Esophagus muscularis mucosa (tissue), 4 donors: ENCODE results near the gene FHDC1. TPM values are rescaled to one million over a fixed set of nuclear protein-coding genes. Genes with fewer than 3 reads are reported as not detected.

Source experiments
- DNase-seq: peaks from one replicate; pipeline ENCODE4 v3.0.0-alpha.2; 2017; ENCODE audit errors: extremely low spot score
- H3K27ac ChIP-seq, 4 donors: fragments of 200-600 bp; sonication (generic); replicated peaks in 1 of 4; 1 replicate in 3 of 4; 2 replicates in 1 of 4; pipeline ENCODE4 v1.5.1; 2016 to 2019; ENCODE audit warnings: mild to moderate bottlenecking in 1 of 4
- H3K27me3 ChIP-seq, 4 donors: fragments of 200-600 bp; sonication (generic); one replicate each; pipeline versions ENCODE4 v1.5.1 to v1.6.0; 2016 to 2019
- H3K36me3 ChIP-seq, 4 donors: fragments of 200-600 bp; sonication (generic); one replicate each; pipeline ENCODE4 v1.5.1; 2016 to 2019
- H3K4me1 ChIP-seq, 4 donors: fragments of 200-600 bp; sonication (generic); one replicate each; pipeline ENCODE4 v1.5.1; 2016 to 2019
- H3K4me3 ChIP-seq, 4 donors: fragments of 200-600 bp; sonication (generic); 1 replicate in 2 of 4; 2 replicates in 2 of 4; pipeline ENCODE4 v1.5.1; 2016 to 2019; ENCODE audit warnings: mild to moderate bottlenecking in 4 of 4, moderate library complexity in 1 of 4
- H3K9me3 ChIP-seq, 4 donors: fragments of 200-600 bp; sonication (generic); 1 replicate in 3 of 4; 2 replicates in 1 of 4; pipeline ENCODE4 v1.5.1; 2016 to 2019
- EP300 ChIP-seq: sonication (generic); formaldehyde crosslinking; IDR thresholded peaks from one replicate; pipeline ENCODE4 v1.6.1; 2017; ENCODE audit warnings: antibody characterized with exemption
- POLR2A ChIP-seq: fragments of 450-650 bp; IDR thresholded peaks from one replicate; pipeline ENCODE4 v1.6.1; 2017; ENCODE audit warnings: antibody characterized with exemption, moderate library complexity, mild to moderate bottlenecking, low read depth
- POLR2AphosphoS5 ChIP-seq, 2 donors: sonication (generic); formaldehyde crosslinking; IDR thresholded peaks; one replicate each; pipeline ENCODE4 v1.6.1; 2017; ENCODE audit warnings: antibody characterized with exemption in 2 of 2
- WGBS: methylation state at CpG from one replicate; pipeline ENCODE4 v1.1.5; 2018; 5-methylcytosine and 5-hydroxymethylcytosine counted together
- intact Hi-C: fragments of 100-400 bp; cut with DNase I; formaldehyde crosslinking; loops from one replicate; pipeline ENCODE4 v1.15.1; 2023
- total RNA-seq, 4 donors: library from RNA; depleted of rRNA; stranded (reverse); fragments of >200 nt; gene quantifications; one replicate each; pipeline versions ENCODE4 v1.1.0 to v1.2.1, GENCODE V29; 2016
- TF ChIP-seq, protein P1 (sequence below), 3 experiments: fragments of 200-600 bp in 2 of 3; fragments of 450-650 bp in 1 of 3; sonication (generic) in 2 of 3; IDR thresholded peaks; one replicate each; pipeline ENCODE4 v1.5.1; 2017 to 2019; ENCODE audit warnings: antibody characterized with exemption in 3 of 3, mild to moderate bottlenecking in 2 of 3, moderate library complexity in 1 of 3

Gene FHDC1
- total RNA-seq, 4 donors from 2014 or later = 0.83 to 2.1 (median 1.6) TPM

DNA sequence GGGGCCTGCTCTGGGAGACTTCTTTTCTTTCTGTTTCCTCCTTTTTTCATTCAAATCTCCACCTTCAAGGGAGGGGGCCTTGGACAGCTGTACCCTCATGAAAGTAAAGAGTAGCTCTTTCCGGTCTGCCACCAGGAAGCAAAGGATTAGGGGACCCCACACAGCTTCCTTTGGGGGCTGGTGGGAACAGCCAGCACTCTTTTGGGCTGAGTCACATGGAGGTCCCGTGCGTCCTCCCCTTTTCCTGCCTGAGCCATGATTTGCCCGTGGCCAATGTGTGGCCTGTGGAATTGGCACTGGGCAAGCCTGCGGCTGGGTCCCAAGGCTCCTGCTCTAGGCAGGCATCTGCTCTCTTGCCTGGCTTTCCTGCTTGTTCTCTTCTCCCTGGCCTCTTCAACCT is 65.5 kb downstream of the FHDC1 start:
- whole genome bisulfite sequencing = 75% methylated on average over 5 of the region's 5 CpGs
- H3K4me1 ChIP-seq = no peaks in the 10 kb centered on the region
- intact Hi-C loops = no loop called here
- DNase-seq = no peak
- no peaks in the 10 kb centered on the region for H3K9me3 ChIP-seq
- H3K27ac ChIP-seq = no peak overlapping the region
- no peak overlapping the region for H3K4me3 ChIP-seq
- no peak for TF ChIP-seq POLR2A
- TF ChIP-seq, protein P1, sequence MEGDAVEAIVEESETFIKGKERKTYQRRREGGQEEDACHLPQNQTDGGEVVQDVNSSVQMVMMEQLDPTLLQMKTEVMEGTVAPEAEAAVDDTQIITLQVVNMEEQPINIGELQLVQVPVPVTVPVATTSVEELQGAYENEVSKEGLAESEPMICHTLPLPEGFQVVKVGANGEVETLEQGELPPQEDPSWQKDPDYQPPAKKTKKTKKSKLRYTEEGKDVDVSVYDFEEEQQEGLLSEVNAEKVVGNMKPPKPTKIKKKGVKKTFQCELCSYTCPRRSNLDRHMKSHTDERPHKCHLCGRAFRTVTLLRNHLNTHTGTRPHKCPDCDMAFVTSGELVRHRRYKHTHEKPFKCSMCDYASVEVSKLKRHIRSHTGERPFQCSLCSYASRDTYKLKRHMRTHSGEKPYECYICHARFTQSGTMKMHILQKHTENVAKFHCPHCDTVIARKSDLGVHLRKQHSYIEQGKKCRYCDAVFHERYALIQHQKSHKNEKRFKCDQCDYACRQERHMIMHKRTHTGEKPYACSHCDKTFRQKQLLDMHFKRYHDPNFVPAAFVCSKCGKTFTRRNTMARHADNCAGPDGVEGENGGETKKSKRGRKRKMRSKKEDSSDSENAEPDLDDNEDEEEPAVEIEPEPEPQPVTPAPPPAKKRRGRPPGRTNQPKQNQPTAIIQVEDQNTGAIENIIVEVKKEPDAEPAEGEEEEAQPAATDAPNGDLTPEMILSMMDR (IDR thresholded peaks at IDR 0.05) = no peak
- H3K36me3 ChIP-seq = no peaks in the 10 kb centered on the region
- H3K27me3 ChIP-seq = no peaks in the 10 kb centered on the region

- no peaks in the 10 kb centered on the region for H3K4me1 ChIP-seq
- H3K4me3 ChIP-seq = no peak overlapping the region
- no peaks in the 10 kb centered on the region for H3K27me3 ChIP-seq
- no peaks in the 10 kb centered on the region for H3K9me3 ChIP-seq
- no peak for DNase-seq
- no peaks in the 10 kb centered on the region for H3K36me3 ChIP-seq
- H3K27ac ChIP-seq = no peak overlapping the region
- intact Hi-C loops = no loop called here
- TF ChIP-seq POLR2AphosphoS5 (IDR thresholded peaks at IDR 0.05) (no peak), POLR2A (no peak), EP300 (no peak)
- TF ChIP-seq, protein P1 (IDR thresholded peaks at IDR 0.05) = no peak
- WGBS = 40% methylated on average over 2 of the region's 2 CpGs
Observed at GRCh38 chr4:153002110-153002509, 66.0 kb downstream of the FHDC1 start.

DNA sequence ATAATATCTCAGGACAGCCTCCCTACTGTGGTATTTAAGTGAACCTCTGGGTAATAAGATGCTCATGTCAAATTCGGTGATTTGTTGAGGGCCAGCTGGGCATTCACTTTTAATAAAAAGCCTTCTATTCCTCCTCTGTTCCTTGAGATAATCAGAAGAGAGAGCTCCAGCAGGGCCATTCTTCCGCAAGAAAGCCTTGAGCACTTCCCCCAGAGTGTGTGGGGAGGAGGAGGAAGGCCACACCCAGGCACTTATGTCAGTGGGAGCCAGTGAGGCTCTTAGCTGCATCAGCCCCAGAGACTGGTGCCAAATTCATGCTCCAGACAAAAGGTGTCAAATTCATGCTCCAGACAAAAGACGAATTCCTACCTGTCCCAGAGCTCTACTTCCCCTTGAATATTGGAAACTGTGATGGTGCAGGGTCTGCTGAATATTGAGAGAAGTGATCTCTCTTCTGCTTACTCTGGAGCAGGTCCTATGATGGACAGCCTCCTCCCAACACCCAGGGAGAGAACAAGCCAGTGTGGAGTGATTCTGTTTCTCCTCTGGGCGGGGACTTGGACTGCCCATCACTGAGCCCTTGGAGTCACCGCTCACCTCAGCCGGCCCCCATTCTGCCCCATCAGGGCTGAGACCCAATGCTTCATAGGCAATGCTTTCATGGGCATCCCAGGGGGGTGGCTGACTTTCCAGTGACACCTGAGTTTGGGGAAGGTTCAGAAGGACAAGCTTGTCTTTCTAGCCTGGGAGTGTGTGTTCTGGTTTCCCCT is 68.1 kb downstream of the FHDC1 start:
- 64% methylated on average over 6 of the region's 6 CpGs for WGBS
- Histone ChIP-seq H3K4me1 (no peaks in the 10 kb centered on the region), H3K27me3 (no peaks in the 10 kb centered on the region), H3K9me3 (no peaks in the 10 kb centered on the region), H3K4me3 (no peak overlapping the region), H3K27ac (no peak overlapping the region), H3K36me3 (no peaks in the 10 kb centered on the region)
- intact Hi-C loops = no loop called here
- no peak for DNase-seq
- TF ChIP-seq POLR2AphosphoS5 (IDR thresholded peaks at IDR 0.05) = no peak
- no peak for TF ChIP-seq EP300
- TF ChIP-seq, protein P1 (IDR thresholded peaks at IDR 0.05) = no peak

GRCh38 chr4:153005899-153006381 is 69.8 kb downstream of the FHDC1 start:
- no peaks in the 10 kb centered on the region for H3K27me3 ChIP-seq
- H3K4me3 ChIP-seq = no peak overlapping the region
- DNase-seq = no peak
- TF ChIP-seq, protein P1 (IDR thresholded peaks at IDR 0.05) = no peak
- TF ChIP-seq POLR2AphosphoS5 (IDR thresholded peaks at IDR 0.05) = no peak
- no peak for TF ChIP-seq EP300
- TF ChIP-seq POLR2A = no peak
- no peaks in the 10 kb centered on the region for H3K9me3 ChIP-seq
- no peaks in the 10 kb centered on the region for H3K4me1 ChIP-seq
- 52% methylated on average over 7 of the region's 8 CpGs for WGBS
- intact Hi-C loops = no loop called here
- no peak overlapping the region for H3K27ac ChIP-seq
- no peaks in the 10 kb centered on the region for H3K36me3 ChIP-seq
